ENCODE measurements around the gene FRY. TPM values are rescaled to one million over a fixed set of nuclear protein-coding genes. Genes with fewer than 3 reads are reported as not detected.

FRY gene
- total RNA-seq, 1 donor from 2014 or later, result 4.5 TPM

- DNase-seq (ENCODE audit: low spot score), result no peak
- Mint-ChIP-seq H3K27ac (ENCODE audit: unreplicated experiment) (no peak overlapping the region), H3K4me1 (ENCODE audit: unreplicated experiment) (peaks cover 3% of the 10 kb centered on the region), H3K27me3 (ENCODE audit: unreplicated experiment) (no peaks in the 10 kb centered on the region), H3K9me3 (ENCODE audit: unreplicated experiment) (no peaks in the 10 kb centered on the region), H3K36me3 (ENCODE audit: low read depth, unreplicated experiment) (no peaks in the 10 kb centered on the region), H3K4me3 (ENCODE audit: unreplicated experiment) (no peak overlapping the region)
- TF ChIP-seq CTCF (IDR thresholded peaks at IDR 0.05; ENCODE audit: unreplicated experiment), result no peak
These were observed 249.5 kb downstream of the FRY start for GRCh38 chr13:32281096-32281495.

- H3K4me3 Mint-ChIP-seq (ENCODE audit: unreplicated experiment), result no peak overlapping the region
- DNase-seq (ENCODE audit: low spot score), result no peak
- TF ChIP-seq CTCF (IDR thresholded peaks at IDR 0.05; ENCODE audit: unreplicated experiment), result no peak
- peaks cover 3% of the 10 kb centered on the region for H3K4me1 Mint-ChIP-seq (ENCODE audit: unreplicated experiment)
- H3K27ac Mint-ChIP-seq (ENCODE audit: unreplicated experiment), result no peak overlapping the region
- H3K9me3 Mint-ChIP-seq (ENCODE audit: unreplicated experiment), result no peaks in the 10 kb centered on the region
- no peaks in the 10 kb centered on the region for H3K27me3 Mint-ChIP-seq (ENCODE audit: unreplicated experiment)
- H3K36me3 Mint-ChIP-seq (ENCODE audit: low read depth, unreplicated experiment), result no peaks in the 10 kb centered on the region
These were observed 250.6 kb downstream of the FRY start for GRCh38 chr13:32282096-32282711.

GRCh38 chr13:32284927-32285632, 253.5 kb downstream of the FRY start:
- no peak for TF ChIP-seq CTCF (IDR thresholded peaks at IDR 0.05; ENCODE audit: unreplicated experiment)
- DNase-seq (ENCODE audit: low spot score), result no peak
- no peaks in the 10 kb centered on the region for H3K27me3 Mint-ChIP-seq (ENCODE audit: unreplicated experiment)
- no peaks in the 10 kb centered on the region for H3K9me3 Mint-ChIP-seq (ENCODE audit: unreplicated experiment)
- H3K4me3 Mint-ChIP-seq (ENCODE audit: unreplicated experiment), result no peak overlapping the region
- H3K36me3 Mint-ChIP-seq (ENCODE audit: low read depth, unreplicated experiment), result no peaks in the 10 kb centered on the region
- H3K27ac Mint-ChIP-seq (ENCODE audit: unreplicated experiment), result peak overlapping the region; percentile 65
- peaks cover 6% of the 10 kb centered on the region for H3K4me1 Mint-ChIP-seq (ENCODE audit: unreplicated experiment)

GRCh38 chr13:32285633-32285965, 254.0 kb downstream of the FRY start:
- Mint-ChIP-seq H3K27ac (ENCODE audit: unreplicated experiment) (peak overlapping the region; percentile 65), H3K9me3 (ENCODE audit: unreplicated experiment) (no peaks in the 10 kb centered on the region), H3K27me3 (ENCODE audit: unreplicated experiment) (no peaks in the 10 kb centered on the region), H3K4me3 (ENCODE audit: unreplicated experiment) (no peak overlapping the region), H3K4me1 (ENCODE audit: unreplicated experiment) (peaks cover 6% of the 10 kb centered on the region), H3K36me3 (ENCODE audit: low read depth, unreplicated experiment) (no peaks in the 10 kb centered on the region)
- no peak for DNase-seq (ENCODE audit: low spot score)
- no peak for TF ChIP-seq CTCF (IDR thresholded peaks at IDR 0.05; ENCODE audit: unreplicated experiment)

GRCh38 chr13:32297206-32297605, 265.6 kb downstream of the FRY start:
- Mint-ChIP-seq H3K4me1 (ENCODE audit: unreplicated experiment) (no peaks in the 10 kb centered on the region), H3K9me3 (ENCODE audit: unreplicated experiment) (no peaks in the 10 kb centered on the region), H3K36me3 (ENCODE audit: low read depth, unreplicated experiment) (no peaks in the 10 kb centered on the region), H3K27ac (ENCODE audit: unreplicated experiment) (no peak overlapping the region), H3K27me3 (ENCODE audit: unreplicated experiment) (peaks cover 3% of the 10 kb centered on the region), H3K4me3 (ENCODE audit: unreplicated experiment) (no peak overlapping the region)
- no peak for TF ChIP-seq CTCF (IDR thresholded peaks at IDR 0.05; ENCODE audit: unreplicated experiment)
- no peak for DNase-seq (ENCODE audit: low spot score)
